GM19240 (cell line): ENCODE results near the gene SLC25A43.
"Not testable (repeated sequence)": the region's sequence is repeated elsewhere in the genome, so short reads cannot be mapped to it uniquely, and the experiment has no call there.

Source experiments
- DNase-seq: peaks from one replicate; pipeline ENCODE4 v3.0.0; 2011; ENCODE audit warnings: low spot score; ENCODE audit not compliant: insufficient read length

Gene SLC25A43

DNA sequence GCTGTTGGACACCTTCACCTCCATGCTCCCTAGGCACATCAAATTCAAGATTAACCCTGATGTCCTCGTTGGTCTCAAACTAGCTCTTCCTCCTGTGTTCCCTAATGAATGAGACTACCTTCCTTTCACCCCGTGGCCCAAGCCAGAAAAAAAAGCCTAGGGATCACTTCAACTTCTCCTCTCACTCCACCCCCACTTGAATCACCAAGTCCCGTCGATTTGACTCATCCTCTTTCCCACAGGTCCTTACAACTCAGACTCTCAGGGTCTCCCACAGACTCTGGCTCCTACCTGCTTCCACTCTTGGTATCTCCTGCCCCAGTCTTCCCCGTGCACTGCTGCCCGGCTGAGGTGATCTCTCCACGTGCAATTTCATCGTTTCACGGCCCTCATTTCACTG is 8.5 kb downstream of the SLC25A43 start:
- no peak for DNase-seq

DNA sequence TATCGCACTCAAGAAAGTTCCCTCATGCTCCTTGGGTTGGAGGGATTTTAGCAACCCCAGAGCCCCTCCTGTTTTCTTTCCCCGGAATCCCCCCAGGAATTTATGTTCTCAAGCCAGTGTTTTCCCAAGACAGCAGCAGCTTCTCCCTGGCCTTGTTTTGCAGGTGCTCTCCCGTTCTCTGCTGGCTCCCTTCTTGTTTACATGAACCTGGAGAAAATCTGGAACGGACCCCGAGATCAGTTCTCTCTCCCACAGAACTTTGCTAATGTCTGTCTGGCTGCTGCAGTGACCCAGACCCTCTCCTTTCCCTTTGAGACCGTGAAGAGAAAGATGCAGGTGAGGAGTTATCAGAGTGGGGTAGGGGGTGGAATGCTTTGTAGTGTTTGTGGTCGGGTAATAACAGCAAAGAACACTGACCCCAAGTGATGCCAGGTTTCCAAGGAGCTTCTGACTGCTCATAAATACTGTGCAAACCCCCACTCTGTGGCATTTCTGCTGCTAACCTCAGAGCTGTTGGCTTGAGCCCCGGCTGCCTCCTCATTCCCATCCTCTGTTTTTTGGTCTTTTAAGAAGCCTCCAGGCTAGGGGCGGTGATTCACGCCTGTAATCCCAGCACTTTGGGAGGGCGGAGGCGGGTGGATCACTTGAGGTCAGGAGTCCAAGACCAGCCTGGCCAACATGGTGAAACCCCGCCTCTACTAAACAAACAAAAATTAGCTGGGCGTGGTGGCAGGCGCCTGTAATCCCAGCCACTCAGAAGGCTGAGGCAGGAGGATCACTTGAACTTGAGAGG is 11.1 kb downstream of the SLC25A43 start:
- no peak for DNase-seq

DNA sequence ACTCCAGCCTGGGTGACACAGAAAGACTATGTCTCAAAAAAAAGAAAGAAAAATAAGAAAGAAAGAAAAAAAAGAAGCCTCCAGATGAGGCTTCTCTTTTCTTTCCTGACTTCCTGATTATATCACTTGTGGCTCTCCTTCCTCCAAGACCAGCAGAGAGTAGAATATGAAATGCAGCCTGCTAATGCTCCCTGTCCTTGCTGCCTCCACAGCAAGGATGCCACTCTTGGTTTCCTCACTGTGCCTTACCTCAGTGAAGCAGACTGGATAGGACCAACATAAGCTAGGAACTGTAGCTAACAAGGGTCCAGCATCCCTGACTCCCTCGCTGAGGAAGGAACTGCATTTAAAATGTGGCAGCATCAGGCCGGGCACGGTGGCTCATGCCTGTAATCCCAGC is 11.7 kb downstream of the SLC25A43 start:
- DNase-seq = no peak

DNA sequence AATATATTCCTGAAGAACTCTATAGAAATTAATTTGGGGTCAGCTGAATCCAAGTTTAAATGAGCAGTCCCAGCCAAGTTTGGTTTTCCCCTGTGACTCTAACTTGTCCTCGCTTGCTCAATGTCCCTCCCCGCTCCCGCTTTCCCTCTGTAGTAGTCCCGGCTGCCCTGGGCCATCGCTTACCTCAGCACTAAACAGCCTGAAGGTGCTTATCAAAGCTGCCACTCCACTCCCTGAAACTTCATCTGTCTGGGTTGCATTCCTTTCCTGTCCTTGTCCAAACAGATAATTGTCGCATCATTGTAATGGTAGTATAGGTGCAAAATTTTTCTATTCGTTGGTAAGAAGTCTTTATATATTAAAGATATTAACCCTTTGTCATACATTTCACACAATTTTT is 12.8 kb downstream of the SLC25A43 start:
- DNase-seq = no peak

DNA sequence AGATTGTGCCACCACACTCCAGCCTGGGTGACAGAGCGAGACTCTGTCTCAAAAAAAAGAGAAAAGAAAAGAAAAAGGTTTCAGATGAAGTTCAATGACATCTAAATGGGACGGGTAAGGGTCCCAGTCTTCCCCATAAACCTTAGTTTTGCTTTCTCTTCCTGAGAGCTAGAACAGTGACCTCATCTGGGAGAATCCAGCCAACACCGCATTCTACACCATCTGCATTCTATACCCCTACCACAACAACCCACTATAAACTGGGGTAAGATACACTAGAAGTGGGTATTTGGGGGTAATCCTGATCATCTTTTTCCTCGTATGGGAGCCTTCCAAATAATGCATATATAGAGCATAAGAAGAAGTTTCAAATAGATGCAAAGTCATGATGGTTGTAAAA is 18.2 kb downstream of the SLC25A43 start:
- DNase-seq = no peak

DNA sequence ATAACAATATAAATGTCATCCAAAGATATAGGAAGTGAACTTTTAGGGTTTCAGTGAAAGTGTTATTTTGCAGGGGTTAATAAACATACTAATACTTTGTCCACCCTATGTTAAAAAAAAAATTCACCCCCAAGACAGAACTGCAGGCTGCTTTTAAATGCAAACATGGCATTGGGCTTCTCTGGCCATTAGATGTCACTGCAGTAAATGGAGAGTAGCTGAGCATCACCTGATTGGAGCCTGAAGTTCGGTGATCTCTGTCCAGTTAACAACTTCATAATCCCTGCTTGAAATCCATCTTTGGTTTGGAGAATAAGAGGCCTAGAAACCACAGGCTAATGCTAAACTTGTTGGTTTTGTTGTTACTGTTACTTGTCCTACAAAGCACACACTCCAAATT is 18.7 kb downstream of the SLC25A43 start:
- no peak for DNase-seq

DNA sequence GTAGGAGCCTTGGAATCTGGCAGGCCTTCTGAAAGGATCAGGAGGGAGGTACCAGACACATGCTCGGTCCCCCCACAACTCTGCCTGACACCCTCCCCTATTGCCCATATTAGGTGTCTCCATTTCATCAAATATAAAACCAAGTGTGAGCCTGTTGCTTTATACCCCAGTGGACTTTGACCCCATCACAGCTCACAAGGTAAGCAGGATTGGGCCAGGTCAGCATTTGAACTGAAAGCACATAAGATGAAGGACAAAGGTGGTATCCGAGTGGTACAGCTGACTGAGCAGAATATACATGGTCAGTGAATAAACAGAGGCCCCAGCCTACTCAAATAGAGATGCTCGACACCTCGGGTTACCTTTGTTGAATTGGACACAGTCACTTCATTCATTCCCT is 20.0 kb downstream of the SLC25A43 start:
- DNase-seq = no peak

DNA sequence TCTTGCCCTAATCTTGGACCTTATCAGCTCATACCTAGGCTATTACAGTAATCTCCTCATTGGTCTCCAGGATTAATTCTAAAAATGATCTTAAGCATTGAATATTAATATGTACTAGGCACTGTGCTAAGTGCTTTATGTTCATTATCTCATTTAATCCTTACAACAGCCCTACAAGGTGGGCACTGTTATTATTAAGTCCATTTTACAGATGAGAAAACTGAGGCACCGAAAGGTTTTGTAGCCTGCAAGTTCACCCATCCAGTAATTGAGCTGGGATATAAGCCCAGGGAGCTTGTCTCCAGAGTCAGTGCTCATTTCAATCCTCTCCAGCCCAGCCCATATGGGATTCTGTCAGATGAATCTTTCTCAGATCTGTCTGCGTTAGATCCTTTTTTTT is 20.8 kb downstream of the SLC25A43 start:
- no peak for DNase-seq

DNA sequence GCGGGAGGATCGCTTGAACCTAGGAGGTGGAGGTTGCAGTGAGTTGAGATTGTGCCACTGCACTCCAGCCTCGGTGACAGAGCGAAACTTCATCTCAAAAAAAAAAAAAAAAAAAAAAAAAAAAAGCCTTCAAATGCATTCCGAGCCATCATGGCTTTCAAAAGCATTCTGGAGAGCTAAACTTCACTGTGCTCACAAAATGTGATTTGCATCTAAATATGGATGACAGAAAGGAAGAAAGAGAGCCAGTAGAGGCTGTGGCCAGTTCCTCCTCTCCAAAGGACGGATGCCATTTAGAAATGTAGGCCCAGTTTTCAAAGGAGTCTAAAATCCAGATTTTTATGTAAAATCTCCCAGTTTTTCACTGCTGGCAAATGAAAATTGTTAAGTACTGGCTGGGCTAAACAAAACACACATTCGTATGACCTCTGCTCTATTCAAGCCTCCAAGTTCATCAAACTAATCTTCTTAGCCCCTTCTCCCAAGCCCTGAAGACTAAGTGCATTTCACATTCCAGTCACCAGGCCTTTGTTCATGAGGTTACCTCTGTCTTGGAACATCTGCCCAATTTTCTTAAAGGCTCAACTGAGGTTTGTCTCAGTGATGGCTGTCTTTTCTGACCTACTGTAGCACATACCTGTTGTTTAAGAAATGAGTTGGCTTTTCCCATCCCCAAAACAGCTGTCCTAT is 22.0 kb downstream of the SLC25A43 start:
- no peak for DNase-seq

DNA sequence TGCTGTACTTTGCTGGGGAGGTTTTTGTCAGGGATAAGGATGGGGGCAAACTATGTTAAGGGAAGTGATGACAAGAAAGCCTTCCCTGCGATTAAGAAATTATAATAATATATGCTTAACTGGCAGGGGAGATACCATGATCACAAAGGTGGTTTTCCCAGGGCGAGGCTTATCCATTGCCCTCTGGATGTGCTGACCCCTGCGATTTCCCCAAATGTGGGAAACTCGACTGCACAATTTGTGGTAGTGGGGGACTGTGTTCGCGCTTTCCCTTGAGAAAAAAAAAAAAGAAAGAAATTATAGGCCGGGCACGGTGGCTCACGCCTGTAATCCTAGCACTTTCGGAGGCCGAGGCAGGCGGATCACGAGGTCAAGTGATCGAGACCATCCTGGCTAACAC is 24.5 kb downstream of the SLC25A43 start:
- DNase-seq = no peak

DNA sequence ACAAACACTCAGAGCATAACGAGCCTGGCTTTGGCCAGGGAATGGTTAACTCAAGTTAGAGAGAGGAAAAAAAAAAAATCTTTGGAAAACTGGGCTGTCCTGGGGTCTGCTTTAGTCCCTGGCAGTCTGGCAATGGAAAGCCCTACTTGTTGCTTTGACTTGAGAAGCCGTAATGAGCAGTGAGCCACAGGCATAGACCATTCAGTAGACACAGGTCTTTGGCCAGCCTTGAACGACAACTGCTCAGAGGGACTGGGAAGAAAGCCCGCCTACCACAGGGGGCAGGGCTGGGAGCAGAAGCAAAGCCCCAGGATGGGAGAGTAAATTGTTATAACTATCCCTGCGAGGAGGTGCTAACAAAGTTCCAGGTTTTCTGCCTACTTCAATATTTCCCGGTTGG is 25.9 kb downstream of the SLC25A43 start:
- no peak for DNase-seq

DNA sequence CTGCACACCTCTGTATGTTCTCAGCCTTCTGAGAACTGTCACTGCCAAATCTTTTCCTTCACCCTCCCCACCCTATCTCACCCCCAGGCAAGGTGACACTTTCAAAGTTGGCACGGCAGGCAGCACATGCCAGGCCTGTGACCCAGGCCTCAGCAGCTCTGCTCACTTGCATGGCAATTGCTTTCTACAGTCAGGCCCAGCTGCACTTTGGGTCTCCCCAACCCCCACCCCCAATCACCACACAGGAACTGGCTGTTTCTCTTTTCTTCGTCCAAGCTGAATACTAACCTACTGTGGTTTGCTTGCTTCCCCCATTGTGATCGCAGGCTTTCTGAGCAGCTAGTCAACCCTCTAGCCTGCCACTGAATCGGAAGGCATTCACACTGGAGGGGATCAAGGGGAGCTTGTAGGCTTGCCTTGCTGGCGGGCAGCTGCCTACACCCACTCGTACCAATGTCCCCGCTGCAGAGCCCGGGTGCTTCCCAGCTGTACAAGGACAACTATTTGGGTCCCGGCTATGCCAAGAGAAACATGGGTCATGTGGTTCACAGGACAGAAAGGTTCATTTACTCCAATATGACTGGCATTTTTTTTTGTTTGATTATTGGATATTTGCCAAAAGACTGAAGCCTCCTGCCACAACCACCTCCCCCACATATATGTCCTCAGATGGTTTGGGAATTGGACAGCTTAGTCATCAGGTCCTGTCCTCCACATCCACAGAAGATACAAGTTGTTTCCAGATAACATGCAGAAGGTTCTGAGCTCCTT is 28.1 kb downstream of the SLC25A43 start:
- no peak for DNase-seq

DNA sequence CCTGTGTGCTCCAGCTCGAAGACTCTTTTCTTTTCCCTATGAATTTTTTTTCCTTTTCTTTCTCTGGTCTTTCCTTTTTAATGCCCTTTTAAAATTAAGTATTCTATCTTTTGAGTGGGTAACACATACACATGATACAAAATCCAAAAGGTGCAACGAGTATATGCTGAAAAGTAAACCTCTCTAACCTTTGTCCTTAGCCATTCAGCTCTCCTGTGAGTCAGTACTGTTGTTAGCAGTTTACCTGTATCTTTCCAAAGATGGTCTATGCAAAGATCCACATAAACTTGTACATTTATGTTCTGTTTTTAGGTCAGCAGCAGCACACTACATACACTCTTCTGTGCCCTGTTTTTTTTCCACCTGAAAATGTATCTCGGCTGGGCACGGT is 28.7 kb downstream of the SLC25A43 start:
- DNase-seq = no peak

DNA sequence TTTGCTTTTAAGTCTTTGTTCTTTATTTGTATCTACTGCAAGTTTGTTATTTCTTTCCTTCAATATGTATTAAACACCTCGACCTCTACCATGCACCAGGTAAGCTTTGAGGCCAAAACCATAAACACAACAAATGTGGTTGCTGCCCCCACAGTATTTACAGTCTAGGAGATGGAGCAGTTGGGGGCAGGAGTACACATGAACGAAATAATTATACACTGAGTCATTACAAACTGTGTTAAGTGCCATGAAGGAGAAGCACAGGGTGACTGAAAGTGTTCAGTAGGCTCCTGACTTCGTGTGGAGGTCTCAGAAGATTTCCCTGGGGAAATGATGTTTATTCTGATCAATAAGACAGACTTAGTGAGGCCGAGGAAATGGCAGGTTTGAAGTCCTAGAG is 30.3 kb downstream of the SLC25A43 start:
- no peak for DNase-seq

DNA sequence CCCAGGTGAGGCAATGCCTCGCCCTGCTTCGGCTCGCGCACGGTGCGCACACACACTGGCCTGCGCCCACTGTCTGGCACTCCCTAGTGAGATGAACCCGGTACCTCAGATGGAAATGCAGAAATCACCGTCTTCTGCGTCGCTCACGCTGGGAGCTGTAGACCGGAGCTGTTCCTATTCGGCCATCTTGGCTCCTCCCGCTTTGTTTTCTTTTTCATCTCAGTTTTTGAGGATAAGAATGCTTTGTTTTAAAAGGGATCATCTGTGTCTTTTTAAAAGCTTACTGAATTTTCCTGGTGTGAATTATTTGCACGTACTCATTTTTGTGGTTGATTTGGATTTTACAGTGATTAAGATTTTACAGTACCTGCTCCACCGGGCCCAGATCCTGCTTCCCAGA is 42.2 kb downstream of the SLC25A43 start:
- DNase-seq = not testable (repeated sequence)

DNA sequence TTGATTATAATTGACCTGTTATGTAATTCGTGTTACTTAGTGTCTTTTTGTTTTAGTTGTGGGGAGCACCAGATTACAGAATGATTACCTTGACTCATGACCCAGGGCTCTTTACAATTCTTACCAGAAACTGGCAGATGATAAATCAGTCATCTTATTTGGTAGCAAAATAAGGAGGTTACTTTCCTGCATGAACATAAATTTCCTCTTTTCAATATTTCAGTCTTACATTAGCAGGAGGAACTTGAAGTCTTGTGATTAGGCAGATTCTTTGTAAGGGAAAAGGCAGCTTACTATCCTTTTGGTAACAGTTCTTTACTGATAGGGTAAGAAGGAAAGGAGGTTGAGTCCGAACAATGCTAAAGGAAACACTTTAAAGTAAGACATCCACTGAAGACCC is 43.1 kb downstream of the SLC25A43 start:
- DNase-seq = no peak

DNA sequence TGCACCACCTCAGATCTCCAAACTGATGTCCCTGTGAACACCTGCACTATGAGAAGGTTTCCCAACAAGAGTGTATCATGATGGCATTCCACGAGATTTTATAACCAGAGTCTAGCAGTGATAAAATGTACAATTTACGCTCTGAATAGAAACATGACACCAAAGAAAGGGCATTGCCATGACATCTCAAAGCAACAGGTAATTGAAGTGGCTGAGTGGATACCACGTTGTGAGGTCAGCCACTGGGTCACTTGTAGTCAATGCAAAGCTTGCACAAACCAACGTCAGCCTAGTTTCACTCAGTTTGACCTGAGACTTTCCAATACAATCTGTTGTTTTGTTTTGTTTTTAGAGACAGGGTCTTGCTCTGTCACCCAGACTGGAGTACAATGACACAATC is 54.1 kb downstream of the SLC25A43 start:
- no peak for DNase-seq

DNA sequence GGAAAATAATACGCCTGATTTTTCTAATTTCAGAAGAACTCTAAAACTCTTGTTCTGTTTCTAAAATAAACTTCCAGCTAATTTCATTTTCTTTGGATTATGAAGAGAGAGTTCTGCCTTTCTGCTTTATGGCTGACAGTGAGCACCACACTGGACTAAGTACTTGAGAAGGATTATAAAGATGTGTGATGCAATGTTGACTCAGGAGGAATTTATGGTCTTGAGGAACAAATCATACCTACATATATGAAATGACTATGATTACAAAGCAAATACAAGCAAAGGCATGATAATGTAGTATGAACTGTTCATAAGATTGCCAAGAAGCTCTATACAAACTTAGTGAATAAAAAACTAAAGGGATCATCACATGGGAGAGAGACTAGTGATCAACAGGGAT is 56.1 kb downstream of the SLC25A43 start:
- no peak for DNase-seq

DNA sequence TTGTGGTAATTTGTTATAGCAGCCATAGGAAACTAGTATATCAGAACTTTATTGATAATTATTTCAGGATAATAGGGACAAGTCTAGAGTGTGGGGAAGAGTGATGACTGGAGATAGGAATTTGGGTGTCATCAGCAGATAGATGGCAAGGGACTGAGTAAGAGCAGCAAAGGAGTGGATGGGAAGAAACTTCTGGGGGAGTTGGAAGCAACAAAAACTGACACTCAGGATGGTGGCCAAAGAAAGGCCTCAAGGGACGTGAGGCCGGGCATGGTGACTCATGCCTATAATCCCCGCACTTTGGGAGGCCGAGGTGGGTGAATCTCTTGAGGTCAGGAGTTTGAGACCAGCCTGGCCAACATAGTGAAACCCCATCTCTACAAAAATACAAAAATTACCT is 60.0 kb downstream of the SLC25A43 start:
- DNase-seq = no peak

DNA sequence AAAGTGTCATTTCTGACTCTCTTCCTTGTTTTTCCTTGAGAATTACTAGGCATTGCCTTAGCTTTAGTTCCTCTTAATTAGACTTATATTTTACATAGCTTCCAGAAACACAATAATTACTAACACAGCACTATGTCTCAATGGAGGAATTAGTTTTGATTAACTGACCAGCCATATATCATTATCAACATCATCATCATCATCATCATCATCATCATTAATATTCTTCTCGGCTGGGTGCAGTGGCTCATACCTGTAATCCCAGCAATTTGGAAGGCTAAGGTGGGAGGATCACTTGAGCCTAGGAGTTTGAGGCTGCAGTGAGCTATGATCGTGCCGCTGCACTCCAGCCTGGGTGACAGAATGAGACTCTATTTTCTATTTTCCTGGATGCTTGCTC is 66.4 kb downstream of the SLC25A43 start:
- no peak for DNase-seq

DNA sequence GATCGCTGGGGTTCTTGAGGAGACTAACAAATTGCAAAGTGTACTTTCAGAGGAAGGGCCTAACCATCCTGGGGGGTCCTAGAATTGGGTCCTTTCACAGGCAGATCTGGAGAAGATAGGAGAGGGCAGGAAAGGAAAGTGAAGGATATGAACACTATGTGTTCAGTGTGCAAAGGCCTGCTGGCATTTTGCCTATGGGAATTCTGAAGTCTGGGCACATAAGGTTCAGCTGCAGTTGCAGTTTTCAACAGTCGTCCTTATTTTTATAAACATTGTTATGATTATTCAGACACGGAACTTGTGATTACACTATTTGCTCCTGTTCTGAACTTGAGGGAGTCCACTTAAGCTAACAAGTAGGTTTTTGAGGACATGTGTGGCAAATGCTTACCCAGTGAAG is 67.8 kb downstream of the SLC25A43 start:
- no peak for DNase-seq

DNA sequence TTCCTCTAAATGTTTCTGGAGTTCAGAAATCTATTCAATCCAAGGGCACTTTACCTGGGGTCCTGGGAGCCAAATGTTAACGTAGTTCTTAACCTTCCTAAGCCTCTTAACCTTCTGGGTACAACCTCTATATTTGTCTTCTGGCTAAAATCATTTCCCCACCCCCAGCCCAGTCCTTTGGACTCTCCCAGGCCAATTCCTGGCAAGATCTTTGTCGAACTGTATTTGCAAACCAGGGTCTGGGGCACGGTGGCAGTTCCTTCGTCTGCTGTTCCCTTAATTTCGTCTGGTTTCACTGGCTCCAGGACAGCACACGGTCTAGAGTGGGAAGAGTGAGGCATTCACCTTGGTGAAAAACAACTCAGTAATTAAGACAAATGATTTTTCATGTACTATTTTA is 68.3 kb downstream of the SLC25A43 start:
- no peak for DNase-seq
